Measurements from ENCODE around the gene SPATA13. TPM values are rescaled to one million over a fixed set of nuclear protein-coding genes. Genes with fewer than 3 reads are reported as not detected.

Gene SPATA13
- total and polyA plus RNA-seq, 2 experiments from 2014 or later, result 2.4 to 4.6 TPM

- Histone ChIP-seq H3K4me2 (ENCODE audit: unreplicated experiment) (no peak overlapping the region), H3K9me3 (ENCODE audit: low read depth) (no peaks in the 10 kb centered on the region), H3K36me3 (ENCODE audit: low read depth) (no peaks in the 10 kb centered on the region), H3K27me3 (replicated peaks; ENCODE audit: insufficient read depth) (no peaks in the 10 kb centered on the region), H3F3A (ENCODE audit: insufficient read depth) (peaks cover 5% of the 10 kb centered on the region; the same call in 1 of the 2 replicates), H4K20me1 (ENCODE audit: insufficient read depth) (no peaks in the 10 kb centered on the region), H3K9ac (no peak overlapping the region), H3K27ac (no peak overlapping the region), H3K9me2 (ENCODE audit: insufficient read depth) (no peaks in the 10 kb centered on the region), H3K4me3 (no peak overlapping the region), H3K79me2 (ENCODE audit: insufficient read depth) (no peaks in the 10 kb centered on the region; the same call in 1 of the 2 replicates), H3K4me1 (ENCODE audit: insufficient read depth) (peaks cover 8% of the 10 kb centered on the region), H2AFZ (no peak overlapping the region)
- TF ChIP-seq EZH2phosphoT487 (IDR thresholded peaks at IDR 0.05; ENCODE audit: insufficient read depth, low read depth) (no peak), EZH2 (IDR thresholded peaks at IDR 0.05; ENCODE audit: insufficient read depth, poor library complexity, severe bottlenecking) (no peak)
- in situ Hi-C loops (cut with MboI), result no loop called here
- no peak for DNase-seq
- 92 to 96% methylated on average over 2 of the region's 2 CpGs for WGBS, 2 experiments (ENCODE audit: low coverage in 1 of 2, low lambda C conversion rate in 2 of 2, missing lambda C conversion rate in 2 of 2)
Observed at GRCh38 chr13:24276306-24276705, 115.8 kb downstream of the SPATA13 start.

- Histone ChIP-seq H3K4me2 (ENCODE audit: unreplicated experiment) (no peak overlapping the region), H3F3A (ENCODE audit: insufficient read depth) (no peaks in the 10 kb centered on the region), H4K20me1 (ENCODE audit: insufficient read depth) (no peaks in the 10 kb centered on the region), H3K79me2 (ENCODE audit: insufficient read depth) (no peaks in the 10 kb centered on the region; the same call in 1 of the 2 replicates), H3K9me3 (ENCODE audit: low read depth) (no peaks in the 10 kb centered on the region), H3K36me3 (ENCODE audit: low read depth) (no peaks in the 10 kb centered on the region), H3K9ac (no peak overlapping the region), H3K4me1 (ENCODE audit: insufficient read depth) (peaks cover 3% of the 10 kb centered on the region; the same call in 1 of the 2 replicates), H3K4me3 (no peak overlapping the region), H3K27me3 (replicated peaks; ENCODE audit: insufficient read depth) (no peaks in the 10 kb centered on the region), H3K27ac (no peak overlapping the region), H2AFZ (no peak overlapping the region), H3K9me2 (ENCODE audit: insufficient read depth) (no peaks in the 10 kb centered on the region)
- 98% methylated on average over 13 of the region's 13 CpGs for WGBS, 2 experiments (ENCODE audit: low coverage in 1 of 2, low lambda C conversion rate in 2 of 2, missing lambda C conversion rate in 2 of 2)
- no peak for TF ChIP-seq EZH2 (IDR thresholded peaks at IDR 0.05; ENCODE audit: insufficient read depth, poor library complexity, severe bottlenecking)
- in situ Hi-C loops (cut with MboI), result no loop called here
- DNase-seq, result no peak
Observed at GRCh38 chr13:24276861-24277260, 116.3 kb downstream of the SPATA13 start.

- no peak overlapping the region for H3K9ac ChIP-seq
- H3K9me3 ChIP-seq (ENCODE audit: low read depth), result no peaks in the 10 kb centered on the region
- 92 to 97% methylated on average over 6 of the region's 6 CpGs for WGBS, 2 experiments (ENCODE audit: low coverage in 1 of 2, low lambda C conversion rate in 2 of 2, missing lambda C conversion rate in 2 of 2)
- H3K4me2 ChIP-seq (ENCODE audit: unreplicated experiment), result no peak overlapping the region
- no peak for TF ChIP-seq EZH2phosphoT487 (IDR thresholded peaks at IDR 0.05; ENCODE audit: insufficient read depth, low read depth)
- no peak for TF ChIP-seq EZH2 (IDR thresholded peaks at IDR 0.05; ENCODE audit: insufficient read depth, poor library complexity, severe bottlenecking)
- H3K9me2 ChIP-seq (ENCODE audit: insufficient read depth), result no peaks in the 10 kb centered on the region
- H4K20me1 ChIP-seq (ENCODE audit: insufficient read depth), result no peaks in the 10 kb centered on the region
- no peaks in the 10 kb centered on the region for H3K36me3 ChIP-seq (ENCODE audit: low read depth)
- H3K27ac ChIP-seq, result no peak overlapping the region
- in situ Hi-C loops (cut with MboI), result no loop called here
- DNase-seq, result no peak
- no peaks in the 10 kb centered on the region; the same call in 1 of the 2 replicates for H3K79me2 ChIP-seq (ENCODE audit: insufficient read depth)
- H2AFZ ChIP-seq, result no peak overlapping the region
- no peaks in the 10 kb centered on the region for H3F3A ChIP-seq (ENCODE audit: insufficient read depth)
- no peaks in the 10 kb centered on the region for H3K4me1 ChIP-seq (ENCODE audit: insufficient read depth)
- H3K27me3 ChIP-seq (replicated peaks; ENCODE audit: insufficient read depth), result no peaks in the 10 kb centered on the region
- H3K4me3 ChIP-seq, result no peak overlapping the region
Observed at GRCh38 chr13:24277761-24278160, 117.2 kb downstream of the SPATA13 start.

GRCh38 chr13:24279327-24280110 is 119.0 kb downstream of the SPATA13 start:
- Histone ChIP-seq H3K27ac (no peak overlapping the region), H3K9ac (no peak overlapping the region), H4K20me1 (ENCODE audit: insufficient read depth) (no peaks in the 10 kb centered on the region), H3K9me3 (ENCODE audit: low read depth) (no peaks in the 10 kb centered on the region), H3K9me2 (ENCODE audit: insufficient read depth) (no peaks in the 10 kb centered on the region), H2AFZ (no peak overlapping the region), H3K27me3 (replicated peaks; ENCODE audit: insufficient read depth) (no peaks in the 10 kb centered on the region), H3K79me2 (ENCODE audit: insufficient read depth) (no peaks in the 10 kb centered on the region), H3K4me1 (ENCODE audit: insufficient read depth) (no peaks in the 10 kb centered on the region), H3K4me2 (ENCODE audit: unreplicated experiment) (no peak overlapping the region), H3F3A (ENCODE audit: insufficient read depth) (no peaks in the 10 kb centered on the region), H3K36me3 (ENCODE audit: low read depth) (no peaks in the 10 kb centered on the region), H3K4me3 (no peak overlapping the region)
- in situ Hi-C loops (cut with MboI), result no loop called here
- TF ChIP-seq EZH2phosphoT487 (IDR thresholded peaks at IDR 0.05; ENCODE audit: insufficient read depth, low read depth) (no peak), EZH2 (IDR thresholded peaks at IDR 0.05; ENCODE audit: insufficient read depth, poor library complexity, severe bottlenecking) (no peak)
- DNase-seq, result no peak
- 86 to 90% methylated on average over 8 of the region's 8 CpGs for WGBS, 2 experiments (ENCODE audit: low coverage in 1 of 2, low lambda C conversion rate in 2 of 2, missing lambda C conversion rate in 2 of 2)

All from GM23248 (cell line).